HK-2 (cell line): Measurements from ENCODE around the gene HES7.

ENCODE experiments used
- DNase-seq: peaks from one replicate; pipeline ENCODE4 v3.0.0-alpha.2; 2018; ENCODE audit not compliant: unreplicated experiment

HES7 gene

GRCh38 chr17:8073627-8074484 is 50.0 kb downstream of the HES7 start:
- peak; percentile 72 for DNase-seq

- no peak for DNase-seq
Measured at GRCh38 chr17:8072729-8073461, 51.0 kb downstream of the HES7 start.

GRCh38 chr17:8072341-8072728 is 51.6 kb downstream of the HES7 start:
- DNase-seq: no peak

DNA sequence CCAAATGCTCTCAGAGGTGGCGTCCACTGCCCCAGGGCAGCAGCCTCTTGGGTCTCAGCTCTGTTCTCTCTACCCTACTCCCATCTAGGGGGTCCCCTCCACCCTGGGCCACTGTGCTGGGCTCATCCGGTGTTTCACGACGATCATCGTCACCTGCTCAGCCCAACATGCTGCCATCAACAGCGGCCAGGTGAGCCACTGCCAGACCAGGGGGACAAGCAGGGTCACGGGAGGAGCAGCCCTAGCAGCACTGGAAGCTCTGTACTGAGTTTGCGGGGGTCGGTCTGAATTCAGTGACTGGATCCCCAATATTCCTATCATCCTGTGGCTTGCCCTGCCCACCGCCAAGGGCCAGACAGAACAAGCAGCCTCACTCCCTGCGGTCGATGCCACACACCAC is 52.4 kb downstream of the HES7 start:
- DNase-seq: no peak
